Stimulated activated CD8-positive, alpha-beta memory T cell treated with anti-CD3 and anti-CD28 coated beads, Interleukin-7, amount 100 ng/mL, for 48 hours (primary cell): Measurements from ENCODE around the gene HSP90AA1.

Experiments used
- DNase-seq, 2 donors: peaks; one replicate each; pipeline ENCODE4 v3.0.0-alpha.2; 2020; ENCODE audit warnings: low read depth in 1 of 2; ENCODE audit errors: extremely low read depth in 1 of 2

HSP90AA1 gene

GRCh38 chr14:102044566-102044965 lies 42.3 kb downstream of the HSP90AA1 start:
- no peak for DNase-seq

DNA sequence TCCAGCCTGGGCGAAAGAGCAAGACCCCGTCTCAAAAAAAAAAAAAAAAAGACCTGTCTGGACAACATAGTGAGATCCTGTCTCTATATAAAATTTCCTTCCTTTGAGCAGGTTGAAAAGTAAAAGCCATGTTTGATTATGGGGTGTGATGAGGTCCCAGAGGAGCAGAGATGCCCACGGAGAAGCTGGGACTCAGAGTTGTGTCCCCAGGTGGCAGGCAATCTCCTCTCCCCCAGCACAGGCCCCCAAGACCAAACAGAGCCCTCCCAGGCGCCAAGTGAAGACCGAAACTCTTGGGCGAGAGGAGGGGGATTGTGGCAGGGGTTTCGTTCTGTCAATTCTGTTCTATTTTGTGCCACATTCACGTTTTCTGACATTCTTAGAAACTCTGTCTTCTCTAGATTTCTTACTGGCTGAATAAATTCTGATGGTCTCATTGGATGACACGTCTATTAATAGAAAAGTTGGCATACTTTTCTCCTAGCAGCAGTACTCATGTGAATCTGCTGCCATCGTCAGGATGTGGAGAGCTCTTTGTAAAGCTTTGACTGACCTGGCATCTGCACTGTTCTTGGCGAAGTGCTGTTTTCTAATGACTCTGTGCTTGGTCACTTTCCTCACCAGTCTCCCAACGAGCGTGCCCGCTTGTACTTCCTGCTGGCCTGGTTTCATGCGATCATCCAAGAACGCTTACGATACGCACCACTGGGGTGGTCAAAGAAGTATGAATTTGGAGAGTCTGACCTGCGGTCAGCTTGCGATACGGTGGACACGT lies 43.4 kb downstream of the HSP90AA1 start:
- no peak for DNase-seq

GRCh38 chr14:102042699-102043098 lies 44.1 kb downstream of the HSP90AA1 start:
- no peak for DNase-seq

- no peak for DNase-seq
Observed at GRCh38 chr14:102040153-102040552, 46.7 kb downstream of the HSP90AA1 start.

DNA sequence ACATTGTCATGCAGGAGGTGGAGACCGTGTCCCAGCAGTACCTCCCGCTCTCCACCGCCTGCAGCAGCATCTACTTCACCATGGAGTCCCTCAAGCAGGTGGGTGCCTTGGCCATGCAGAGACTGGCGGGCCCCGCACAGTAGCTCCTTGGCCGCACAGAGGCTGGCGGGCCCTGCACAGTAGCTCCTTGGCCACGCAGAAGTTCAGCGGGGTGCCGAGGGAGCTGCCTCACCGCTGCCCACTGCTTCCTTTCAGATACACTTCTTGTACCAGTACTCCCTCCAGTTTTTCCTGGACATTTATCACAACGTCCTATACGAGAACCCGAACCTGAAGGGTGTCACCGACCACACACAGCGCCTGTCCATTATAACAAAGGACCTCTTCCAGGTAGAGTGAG lies 47.7 kb downstream of the HSP90AA1 start:
- no peak for DNase-seq

DNA sequence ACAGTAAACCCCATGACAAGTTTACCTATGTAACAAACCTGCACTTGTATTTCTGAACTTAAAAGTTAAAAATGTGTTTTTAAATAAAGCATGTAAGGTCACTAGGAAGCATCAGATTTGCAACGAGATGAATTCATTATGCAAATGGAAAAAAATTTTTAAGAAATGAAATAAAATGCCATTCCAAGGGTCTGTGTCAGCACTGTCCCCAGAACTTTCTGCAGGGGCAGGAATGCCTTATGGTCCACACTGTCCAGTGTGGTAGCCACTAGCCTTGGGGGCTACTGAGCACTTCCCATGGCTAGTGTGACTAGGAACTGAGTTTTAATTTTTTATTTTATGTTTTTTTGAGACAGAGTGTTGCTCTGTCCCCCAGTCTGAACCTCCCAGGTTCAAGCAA lies 49.2 kb downstream of the HSP90AA1 start:
- DNase-seq, result no peak

GRCh38 chr14:102035914-102036313 lies 50.9 kb downstream of the HSP90AA1 start:
- DNase-seq, result no peak

DNA sequence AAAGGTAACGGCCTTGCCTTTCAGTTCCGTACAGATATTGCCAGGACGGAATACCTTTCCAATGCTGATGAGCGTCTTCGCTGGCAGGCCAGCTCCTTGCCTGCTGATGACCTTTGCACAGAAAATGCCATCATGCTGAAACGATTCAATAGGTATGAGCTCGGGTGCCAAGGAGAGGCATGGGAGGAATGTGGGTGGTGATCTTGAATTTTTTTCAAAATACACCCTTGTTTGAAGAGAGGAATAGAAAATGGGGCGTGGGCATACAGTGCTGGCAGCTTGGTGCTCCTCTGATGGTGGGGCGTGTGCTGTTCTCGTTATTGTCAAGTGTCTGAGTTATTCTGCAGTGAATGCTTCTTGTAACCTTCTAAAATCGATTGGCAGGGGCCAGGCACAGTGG lies 52.5 kb downstream of the HSP90AA1 start:
- no peak for DNase-seq

GRCh38 chr14:102033241-102033640 lies 53.6 kb downstream of the HSP90AA1 start:
- DNase-seq, result no peak
